Measurements from ENCODE around the gene MBP.

- TF ChIP-seq, protein P1, sequence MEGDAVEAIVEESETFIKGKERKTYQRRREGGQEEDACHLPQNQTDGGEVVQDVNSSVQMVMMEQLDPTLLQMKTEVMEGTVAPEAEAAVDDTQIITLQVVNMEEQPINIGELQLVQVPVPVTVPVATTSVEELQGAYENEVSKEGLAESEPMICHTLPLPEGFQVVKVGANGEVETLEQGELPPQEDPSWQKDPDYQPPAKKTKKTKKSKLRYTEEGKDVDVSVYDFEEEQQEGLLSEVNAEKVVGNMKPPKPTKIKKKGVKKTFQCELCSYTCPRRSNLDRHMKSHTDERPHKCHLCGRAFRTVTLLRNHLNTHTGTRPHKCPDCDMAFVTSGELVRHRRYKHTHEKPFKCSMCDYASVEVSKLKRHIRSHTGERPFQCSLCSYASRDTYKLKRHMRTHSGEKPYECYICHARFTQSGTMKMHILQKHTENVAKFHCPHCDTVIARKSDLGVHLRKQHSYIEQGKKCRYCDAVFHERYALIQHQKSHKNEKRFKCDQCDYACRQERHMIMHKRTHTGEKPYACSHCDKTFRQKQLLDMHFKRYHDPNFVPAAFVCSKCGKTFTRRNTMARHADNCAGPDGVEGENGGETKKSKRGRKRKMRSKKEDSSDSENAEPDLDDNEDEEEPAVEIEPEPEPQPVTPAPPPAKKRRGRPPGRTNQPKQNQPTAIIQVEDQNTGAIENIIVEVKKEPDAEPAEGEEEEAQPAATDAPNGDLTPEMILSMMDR (conservative IDR thresholded peaks at IDR 0.05; ENCODE audit: low read depth, low read length), result no peak
- TF ChIP-seq EZH2 (IDR thresholded peaks at IDR 0.05; ENCODE audit: borderline replicate concordance, low read depth, low read length, poor library complexity, severe bottlenecking), result no peak
Measured at GRCh38 chr18:77129150-77129551, 3.4 kb downstream of the MBP start.
